GM21529 (cell line): ENCODE measurements around the gene YIPF2.
"Not testable (repeated sequence)": the region's sequence is repeated elsewhere in the genome, so short reads cannot be mapped to it uniquely, and the experiment has no call there.

Source experiments
- ATAC-seq: cut with Tn5 transposase; IDR thresholded peaks from one replicate; pipeline ENCODE4 v1.9.1; 2021; ENCODE audit not compliant: unreplicated experiment

The YIPF2 gene

GRCh38 chr19:10941649-10942048 is 13.2 kb upstream of the YIPF2 start:
- not testable (repeated sequence) for ATAC-seq

- ATAC-seq = no peak
Observed at GRCh38 chr19:10936661-10937084, 8.2 kb upstream of the YIPF2 start.

- ATAC-seq = no peak
Observed at GRCh38 chr19:10935371-10936059, 7.1 kb upstream of the YIPF2 start.

GRCh38 chr19:10929402-10929794 is 959 bp upstream of the YIPF2 start:
- ATAC-seq = no peak

GRCh38 chr19:10927730-10928562 is 493 bp downstream of the YIPF2 start:
- peak; percentile 10 for ATAC-seq

GRCh38 chr19:10924597-10924996 is 3.8 kb downstream of the YIPF2 start:
- no peak for ATAC-seq

- no peak for ATAC-seq
Observed at GRCh38 chr19:10923260-10924112, 5.0 kb downstream of the YIPF2 start.

- no peak for ATAC-seq
Observed at GRCh38 chr19:10922638-10923014, 5.8 kb downstream of the YIPF2 start.

- no peak for ATAC-seq
Observed at GRCh38 chr19:10921910-10922637, 6.4 kb downstream of the YIPF2 start.

GRCh38 chr19:10921199-10921909 is 7.1 kb downstream of the YIPF2 start:
- no peak for ATAC-seq

GRCh38 chr19:10920781-10921180 is 7.7 kb downstream of the YIPF2 start:
- no peak for ATAC-seq

GRCh38 chr19:10920288-10920655 is 8.2 kb downstream of the YIPF2 start:
- ATAC-seq = no peak

- ATAC-seq = no peak
Observed at GRCh38 chr19:10919352-10920287, 8.8 kb downstream of the YIPF2 start.

- no peak for ATAC-seq
Observed at GRCh38 chr19:10918359-10918758, 10.1 kb downstream of the YIPF2 start.

- ATAC-seq = no peak
Observed at GRCh38 chr19:10916602-10917001, 11.8 kb downstream of the YIPF2 start.

GRCh38 chr19:10915130-10916091 is 13.0 kb downstream of the YIPF2 start:
- no peak for ATAC-seq

GRCh38 chr19:10913716-10914340 is 14.6 kb downstream of the YIPF2 start:
- ATAC-seq = no peak

GRCh38 chr19:10912619-10913018 is 15.8 kb downstream of the YIPF2 start:
- ATAC-seq = no peak
